HepG2 (cell line): ENCODE measurements around the gene CBR4. TPM values are rescaled to one million over a fixed set of nuclear protein-coding genes. Genes with fewer than 3 reads are reported as not detected.

Experiments used
- ATAC-seq: fragments of 200-7000 bp; cut with Tn5 transposase; 3 replicates; pipeline ENCODE4 v1.9.1; 2020; ENCODE audit warnings: mild to moderate bottlenecking, moderate library complexity
- BruUV-seq: library from RNA; stranded (reverse); fragments of 400-500 nt; replicated peaks from 2 replicates; lab custom pipeline; 2021; lab: Mats Ljungman, UMichigan
- CTCF ChIA-PET: fragments of 300-600 bp; formaldehyde crosslinking; extraction: SDS; loops from one replicate; lab custom pipeline; 2021; ENCODE audit warnings: low total read pairs, inconsistent platforms, low intra/inter-chr PET ratio; lab: Yijun Ruan, JAX
- POLR2A ChIA-PET: fragments of 350-600 bp; sonication (Branson Sonifier 250); formaldehyde crosslinking; loops from one replicate; lab custom pipeline; 2020; ENCODE audit warnings: antibody characterized with exemption, inconsistent platforms; lab: Yijun Ruan, JAX
- DNase-seq: peaks from one replicate; pipeline ENCODE4 v3.0.0-alpha.2; 2015; ENCODE audit warnings: low spot score
- FAIRE-seq: peaks from 3 replicates; lab custom pipeline; 2011; peaks lifted over from hg19 to GRCh38; lab: Jason Lieb, UNC
- H2AFZ ChIP-seq: one replicate; pipeline ENCODE4 v1.6.1; 2011; ENCODE audit warnings: low read length, inconsistent platforms
- H3K27ac ChIP-seq: fragments of 300-600 bp; 3 replicates; pipeline ENCODE4 v1.8.0; 2011; ENCODE audit warnings: mixed run types, mild to moderate bottlenecking, mixed read lengths, low read length, inconsistent platforms; ENCODE audit not compliant: insufficient read depth; ENCODE audit errors: extremely low read length
- H3K27me3 ChIP-seq, 2 experiments: fragments of 200-600 bp in 1 of 2; 2 replicates in 1 of 2; 3 replicates in 1 of 2; pipeline versions ENCODE4 v1.6.0 to v1.8.0; 2011; ENCODE audit warnings: low read length in 2 of 2, mild to moderate bottlenecking in 2 of 2, moderate library complexity in 2 of 2, inconsistent platforms in 1 of 2; ENCODE audit not compliant: insufficient read depth in 2 of 2, control insufficient read depth in 1 of 2
- H3K36me3 ChIP-seq, 2 experiments: fragments of 200-600 bp in 1 of 2; replicated peaks in 1 of 2; 2 replicates in 1 of 2; 3 replicates in 1 of 2; pipeline versions ENCODE4 v1.5.1 to v1.8.0; 2011; ENCODE audit warnings: low read length in 2 of 2, inconsistent platforms in 1 of 2; ENCODE audit not compliant: insufficient read depth in 2 of 2, control insufficient read depth in 1 of 2
- H3K4me1 ChIP-seq: 2 replicates; pipeline ENCODE4 v1.5.1; 2012; ENCODE audit warnings: low read length, inconsistent platforms; ENCODE audit not compliant: insufficient read depth
- H3K4me2 ChIP-seq: 2 replicates; pipeline ENCODE4 v1.6.0; 2011; ENCODE audit warnings: low read depth, low read length, inconsistent platforms
- H3K4me3 ChIP-seq, 3 experiments: fragments of 200-600 bp in 1 of 3; sonication (generic), shearing (Covaris generic) in 1 of 3; replicated peaks in 1 of 3; 2 replicates each; pipeline ENCODE4 v1.5.1; 2011 to 2016; ENCODE audit warnings: low read length in 3 of 3, inconsistent platforms in 2 of 3, low read depth in 2 of 3, mild to moderate bottlenecking in 2 of 3, control low read depth in 1 of 3, mixed read lengths in 1 of 3; ENCODE audit not compliant: insufficient read depth in 1 of 3
- H3K79me2 ChIP-seq: one replicate; pipeline ENCODE4 v1.6.1; 2011; ENCODE audit warnings: low read length, inconsistent platforms; ENCODE audit not compliant: insufficient read depth
- H3K9ac ChIP-seq: 2 replicates; pipeline ENCODE4 v1.6.0; 2011; ENCODE audit warnings: mild to moderate bottlenecking, low read depth, low read length, inconsistent platforms; ENCODE audit not compliant: insufficient read depth
- H3K9me3 ChIP-seq: 2 replicates; pipeline ENCODE4 v1.5.1; 2012; ENCODE audit warnings: mild to moderate bottlenecking, low read length
- H4K20me1 ChIP-seq: 2 replicates; pipeline ENCODE4 v1.6.0; 2011; ENCODE audit warnings: inconsistent platforms, mild to moderate bottlenecking, low read length, moderate library complexity; ENCODE audit not compliant: insufficient read depth
- MTA1 ChIP-seq: sonication (generic); formaldehyde crosslinking; IDR thresholded peaks from 2 replicates; pipeline ENCODE4 v1.4.0; 2020; ENCODE audit warnings: missing genetic modification reagents, mild to moderate bottlenecking, borderline replicate concordance
- ONECUT2 ChIP-seq: sonication (generic); formaldehyde crosslinking; IDR thresholded peaks from 2 replicates; pipeline ENCODE4 v1.4.0; 2020; ENCODE audit warnings: missing genetic modification reagents
- RFXAP ChIP-seq: sonication (generic); formaldehyde crosslinking; IDR thresholded peaks from 2 replicates; pipeline ENCODE4 v1.4.0; 2020; ENCODE audit warnings: missing genetic modification reagents, borderline replicate concordance
- SRF ChIP-seq: IDR thresholded peaks from 2 replicates; pipeline ENCODE4 v1.6.1; 2011; ENCODE audit warnings: mild to moderate bottlenecking, low read depth, low read length, moderate library complexity
- ZNF572 ChIP-seq: sonication (generic); formaldehyde crosslinking; IDR thresholded peaks from 2 replicates; pipeline ENCODE4 v1.5.1; 2020; ENCODE audit warnings: mild to moderate bottlenecking, missing genetic modification reagents
- ZSCAN21 ChIP-seq: sonication (generic); formaldehyde crosslinking; IDR thresholded peaks from 2 replicates; pipeline ENCODE4 v1.8.0; 2022; ENCODE audit warnings: mild to moderate bottlenecking, missing genetic modification reagents, moderate library complexity, borderline replicate concordance
- WGBS: methylation state at CpG from one replicate; pipeline ENCODE4 v1.1.6; 2017; ENCODE audit warnings: low lambda C conversion rate; 5-methylcytosine and 5-hydroxymethylcytosine counted together
- in situ Hi-C: cut with HindIII; loops from 2 replicates; pipeline ENCODE4 v1.10.0; 2017; ENCODE audit warnings: low pct_unique_long_range_greater_than_20kb; ENCODE audit not compliant: extremely low pct_ligation_motif_present
- intact Hi-C: fragments of 100-400 bp; cut with micrococcal nuclease; formaldehyde crosslinking; loops from one replicate; pipeline ENCODE4 v1.10.0; 2022; ENCODE audit not compliant: unreplicated experiment
- polyA plus RNA-seq, 8 experiments: library from polyadenylated mRNA; depleted of rRNA in 3 of 8; stranded (reverse) in 7 of 8; unstranded in 1 of 8; fragments of >200 nt; fragmentation: Illumina TruSeq in 4 of 8; extraction: Trizol in 4 of 8; gene quantifications; 2 replicates each; pipeline versions ENCODE4 v1.2.1 to v1.2.3, GENCODE V29; 2011 to 2016; ENCODE audit warnings: low read depth in 4 of 8, missing spikeins in 1 of 8, mixed read lengths in 1 of 8; ENCODE audit not compliant: insufficient read depth in 1 of 8
- total RNA-seq, 5 experiments: library from RNA; depleted of rRNA; stranded (reverse); fragments of >200 nt; fragmentation: Illumina TruSeq; extraction: Trizol; gene quantifications; 2 replicates each; pipeline ENCODE4 v1.2.3, GENCODE V29; 2016; ENCODE audit warnings: low read depth in 1 of 5
- TF ChIP-seq, protein P1 (sequence below): sonication (generic); formaldehyde crosslinking; IDR thresholded peaks from 2 replicates; pipeline ENCODE4 v1.4.0; 2020; ENCODE audit warnings: missing genetic modification reagents
- TF ChIP-seq, protein P2 (sequence below): IDR thresholded peaks from 2 replicates; pipeline ENCODE4 v1.6.1; 2012; ENCODE audit warnings: low read depth, low read length, improper control_type of control experiment
- TF ChIP-seq, protein P3 (sequence below): sonication (generic); formaldehyde crosslinking; IDR thresholded peaks from 2 replicates; pipeline ENCODE4 v1.4.0; 2020; ENCODE audit warnings: missing genetic modification reagents
- TF ChIP-seq, protein P4 (sequence below): sonication (generic); formaldehyde crosslinking; IDR thresholded peaks from 2 replicates; pipeline ENCODE4 v1.5.1; 2020; ENCODE audit warnings: mild to moderate bottlenecking, missing genetic modification reagents, moderate library complexity

Gene CBR4
- total and polyA plus RNA-seq, 2 of the 13 experiments (the other 11 are each of a cell fraction or from before 2014, with no cell fraction given) = 7.3 to 20.7 TPM

DNA sequence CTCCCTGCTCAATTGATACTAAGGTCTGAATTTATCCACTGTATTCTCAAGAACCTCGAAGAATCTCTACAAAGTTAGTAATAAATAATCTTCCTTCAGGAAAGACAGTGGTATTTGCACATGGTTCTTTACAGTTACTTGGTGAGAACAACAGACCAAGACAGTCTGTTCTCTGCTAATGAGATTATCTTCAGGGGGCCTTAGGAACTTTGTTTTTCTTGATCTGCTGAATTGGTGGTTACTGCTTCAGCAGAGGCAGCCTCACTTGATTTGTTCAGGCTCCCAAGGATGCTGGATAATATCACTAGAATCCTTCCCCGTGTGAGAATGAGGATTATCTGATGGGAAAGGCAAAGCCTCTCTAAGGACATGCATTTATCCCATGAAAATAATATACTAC, 64.8 kb downstream of the CBR4 start:
- H2AFZ ChIP-seq = no peak overlapping the region
- no TSS peak for BruUV-seq
- no peak overlapping the region for H3K9ac ChIP-seq
- POLR2A ChIA-PET = no interaction called here
- H3K9me3 ChIP-seq = no peaks in the 10 kb centered on the region
- WGBS = 81% methylated on average over 2 of the region's 2 CpGs
- H4K20me1 ChIP-seq = no peaks in the 10 kb centered on the region
- TF ChIP-seq MTA1 (no peak), ZSCAN21 (CRISPR knock-in tag) (no peak)
- TF ChIP-seq, protein P1, sequence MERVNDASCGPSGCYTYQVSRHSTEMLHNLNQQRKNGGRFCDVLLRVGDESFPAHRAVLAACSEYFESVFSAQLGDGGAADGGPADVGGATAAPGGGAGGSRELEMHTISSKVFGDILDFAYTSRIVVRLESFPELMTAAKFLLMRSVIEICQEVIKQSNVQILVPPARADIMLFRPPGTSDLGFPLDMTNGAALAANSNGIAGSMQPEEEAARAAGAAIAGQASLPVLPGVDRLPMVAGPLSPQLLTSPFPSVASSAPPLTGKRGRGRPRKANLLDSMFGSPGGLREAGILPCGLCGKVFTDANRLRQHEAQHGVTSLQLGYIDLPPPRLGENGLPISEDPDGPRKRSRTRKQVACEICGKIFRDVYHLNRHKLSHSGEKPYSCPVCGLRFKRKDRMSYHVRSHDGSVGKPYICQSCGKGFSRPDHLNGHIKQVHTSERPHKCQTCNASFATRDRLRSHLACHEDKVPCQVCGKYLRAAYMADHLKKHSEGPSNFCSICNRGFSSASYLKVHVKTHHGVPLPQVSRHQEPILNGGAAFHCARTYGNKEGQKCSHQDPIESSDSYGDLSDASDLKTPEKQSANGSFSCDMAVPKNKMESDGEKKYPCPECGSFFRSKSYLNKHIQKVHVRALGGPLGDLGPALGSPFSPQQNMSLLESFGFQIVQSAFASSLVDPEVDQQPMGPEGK (CRISPR knock-in tag) = no peak
- H3K4me3 ChIP-seq = no peak overlapping the region
- no peaks in the 10 kb centered on the region for H3K36me3 ChIP-seq
- in situ Hi-C loops (no loop called here), intact Hi-C loops (no loop called here)
- H3K4me2 ChIP-seq = no peak overlapping the region
- FAIRE-seq (no peak), ATAC-seq (no peak), DNase-seq (no peak)
- H3K27me3 ChIP-seq = no peaks in the 10 kb centered on the region
- H3K79me2 ChIP-seq = no peaks in the 10 kb centered on the region
- no peaks in the 10 kb centered on the region for H3K4me1 ChIP-seq
- CTCF ChIA-PET = no interaction called here
- H3K27ac ChIP-seq = no peak overlapping the region

DNA sequence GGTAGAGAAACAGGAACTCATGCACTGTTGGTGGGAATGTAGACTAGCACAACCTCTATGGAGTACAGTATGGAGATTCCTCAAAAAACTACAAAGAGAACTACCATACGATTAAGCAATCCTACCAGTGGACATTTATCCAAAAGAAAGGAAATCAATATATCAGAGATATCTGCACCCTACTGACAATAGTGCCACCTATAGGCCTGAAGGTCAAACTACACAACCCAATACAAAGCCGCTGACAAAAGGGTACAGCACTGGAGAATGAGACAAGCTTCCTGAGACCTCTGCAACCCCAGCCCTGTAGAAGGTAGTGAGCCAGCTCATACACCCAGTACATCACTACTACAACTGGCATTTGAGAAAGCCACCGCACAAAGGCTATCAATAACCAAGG, 67.1 kb downstream of the CBR4 start:
- in situ Hi-C loops (no loop called here), intact Hi-C loops (no loop called here)
- no peaks in the 10 kb centered on the region for H4K20me1 ChIP-seq
- POLR2A ChIA-PET = no interaction called here
- no peaks in the 10 kb centered on the region for H3K4me1 ChIP-seq
- no peak overlapping the region for H3K4me3 ChIP-seq
- peak; percentile 48; the same call in 2 of the 3 replicates for ATAC-seq
- H3K36me3 ChIP-seq = no peaks in the 10 kb centered on the region
- CTCF ChIA-PET = no interaction called here
- no TSS peak for BruUV-seq
- DNase-seq = no peak
- H3K79me2 ChIP-seq = no peaks in the 10 kb centered on the region
- H3K4me2 ChIP-seq = no peak overlapping the region
- FAIRE-seq = peak; percentile 46
- H3K9ac ChIP-seq = no peak overlapping the region
- H3K27ac ChIP-seq = no peak overlapping the region
- no peak overlapping the region for H2AFZ ChIP-seq
- no peaks in the 10 kb centered on the region for H3K27me3 ChIP-seq
- 87% methylated on average over 3 of the region's 3 CpGs for WGBS
- H3K9me3 ChIP-seq = no peaks in the 10 kb centered on the region
- TF ChIP-seq ZNF572 (CRISPR knock-in tag) (no peak), ONECUT2 (CRISPR knock-in tag) (peak; percentile 62; the same call in 1 of the 2 replicates), RFXAP (no peak), SRF (no peak)
- TF ChIP-seq, protein P2, sequence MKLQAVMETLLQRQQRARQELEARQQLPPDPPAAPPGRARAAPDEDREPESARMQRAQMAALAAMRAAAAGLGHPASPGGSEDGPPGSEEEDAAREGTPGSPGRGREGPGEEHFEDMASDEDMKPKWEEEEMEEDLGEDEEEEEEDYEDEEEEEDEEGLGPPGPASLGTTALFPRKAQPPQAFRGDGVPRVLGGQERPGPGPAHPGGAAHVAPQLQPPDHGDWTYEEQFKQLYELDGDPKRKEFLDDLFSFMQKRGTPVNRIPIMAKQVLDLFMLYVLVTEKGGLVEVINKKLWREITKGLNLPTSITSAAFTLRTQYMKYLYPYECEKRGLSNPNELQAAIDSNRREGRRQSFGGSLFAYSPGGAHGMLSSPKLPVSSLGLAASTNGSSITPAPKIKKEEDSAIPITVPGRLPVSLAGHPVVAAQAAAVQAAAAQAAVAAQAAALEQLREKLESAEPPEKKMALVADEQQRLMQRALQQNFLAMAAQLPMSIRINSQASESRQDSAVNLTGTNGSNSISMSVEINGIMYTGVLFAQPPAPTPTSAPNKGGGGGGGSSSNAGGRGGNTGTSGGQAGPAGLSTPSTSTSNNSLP = peak; percentile 73; the same call in 1 of the 2 replicates
- TF ChIP-seq, protein P3, sequence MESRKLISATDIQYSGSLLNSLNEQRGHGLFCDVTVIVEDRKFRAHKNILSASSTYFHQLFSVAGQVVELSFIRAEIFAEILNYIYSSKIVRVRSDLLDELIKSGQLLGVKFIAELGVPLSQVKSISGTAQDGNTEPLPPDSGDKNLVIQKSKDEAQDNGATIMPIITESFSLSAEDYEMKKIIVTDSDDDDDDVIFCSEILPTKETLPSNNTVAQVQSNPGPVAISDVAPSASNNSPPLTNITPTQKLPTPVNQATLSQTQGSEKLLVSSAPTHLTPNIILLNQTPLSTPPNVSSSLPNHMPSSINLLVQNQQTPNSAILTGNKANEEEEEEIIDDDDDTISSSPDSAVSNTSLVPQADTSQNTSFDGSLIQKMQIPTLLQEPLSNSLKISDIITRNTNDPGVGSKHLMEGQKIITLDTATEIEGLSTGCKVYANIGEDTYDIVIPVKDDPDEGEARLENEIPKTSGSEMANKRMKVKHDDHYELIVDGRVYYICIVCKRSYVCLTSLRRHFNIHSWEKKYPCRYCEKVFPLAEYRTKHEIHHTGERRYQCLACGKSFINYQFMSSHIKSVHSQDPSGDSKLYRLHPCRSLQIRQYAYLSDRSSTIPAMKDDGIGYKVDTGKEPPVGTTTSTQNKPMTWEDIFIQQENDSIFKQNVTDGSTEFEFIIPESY = 0 out of 2 replicates have a peak, but pooled peaks have one; percentile 12
- TF ChIP-seq, protein P4, sequence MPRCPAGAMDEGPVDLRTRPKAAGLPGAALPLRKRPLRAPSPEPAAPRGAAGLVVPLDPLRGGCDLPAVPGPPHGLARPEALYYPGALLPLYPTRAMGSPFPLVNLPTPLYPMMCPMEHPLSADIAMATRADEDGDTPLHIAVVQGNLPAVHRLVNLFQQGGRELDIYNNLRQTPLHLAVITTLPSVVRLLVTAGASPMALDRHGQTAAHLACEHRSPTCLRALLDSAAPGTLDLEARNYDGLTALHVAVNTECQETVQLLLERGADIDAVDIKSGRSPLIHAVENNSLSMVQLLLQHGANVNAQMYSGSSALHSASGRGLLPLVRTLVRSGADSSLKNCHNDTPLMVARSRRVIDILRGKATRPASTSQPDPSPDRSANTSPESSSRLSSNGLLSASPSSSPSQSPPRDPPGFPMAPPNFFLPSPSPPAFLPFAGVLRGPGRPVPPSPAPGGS (CRISPR knock-in tag) = no peak
